SK-N-MC (cell line): Measurements from ENCODE around the gene CPN2.

Experiments
- EZH2 ChIP-seq: fragments of 200-600 bp; sonication (generic); IDR thresholded peaks from one replicate; pipeline ENCODE4 v1.6.1; 2017; ENCODE audit warnings: antibody characterized with exemption
- POLR2AphosphoS5 ChIP-seq: IDR thresholded peaks from 2 replicates; pipeline ENCODE4 v1.6.1; 2012; ENCODE audit warnings: mild to moderate bottlenecking, low read depth, low read length, borderline replicate concordance

DNA sequence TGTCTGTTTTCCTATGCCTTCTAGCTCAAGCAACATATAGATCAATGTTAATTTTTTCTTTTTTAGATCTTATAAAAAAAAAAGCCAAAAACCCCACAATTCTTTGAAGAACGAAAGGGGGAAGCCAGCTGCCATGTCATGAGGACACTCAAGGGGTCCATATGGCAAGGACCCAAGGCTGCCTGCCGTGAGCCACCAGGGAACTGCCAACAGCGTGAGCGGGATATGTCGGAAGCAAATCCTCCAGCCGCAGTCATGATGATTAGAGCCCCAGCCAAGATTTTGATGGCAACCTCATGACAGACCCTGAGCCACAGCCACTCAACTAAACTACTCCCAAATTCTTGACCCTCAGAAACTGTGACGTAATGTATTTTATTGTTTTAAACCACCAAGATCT lies 41.4 kb upstream of the CPN2 start:
- TF ChIP-seq POLR2AphosphoS5 = no peak
- TF ChIP-seq EZH2 = no peak
